Mucosa of gallbladder (tissue), 1 donor: ENCODE results near the gene GNS. TPM values are rescaled to one million over a fixed set of nuclear protein-coding genes. Genes with fewer than 3 reads are reported as not detected.

Experiments used
- DNase-seq: peaks from one replicate; pipeline ENCODE4 v3.0.0-alpha.2; 2020; ENCODE audit warnings: low spot score
- total RNA-seq: library from RNA; stranded (reverse); gene quantifications from one replicate; pipeline ENCODE4 v1.2.1, GENCODE V29; 2021
- donor health status: DM: no; HTN: no; CAD: no.

GNS gene
- total RNA-seq, 1 donor from 2014 or later: 126 TPM

DNA sequence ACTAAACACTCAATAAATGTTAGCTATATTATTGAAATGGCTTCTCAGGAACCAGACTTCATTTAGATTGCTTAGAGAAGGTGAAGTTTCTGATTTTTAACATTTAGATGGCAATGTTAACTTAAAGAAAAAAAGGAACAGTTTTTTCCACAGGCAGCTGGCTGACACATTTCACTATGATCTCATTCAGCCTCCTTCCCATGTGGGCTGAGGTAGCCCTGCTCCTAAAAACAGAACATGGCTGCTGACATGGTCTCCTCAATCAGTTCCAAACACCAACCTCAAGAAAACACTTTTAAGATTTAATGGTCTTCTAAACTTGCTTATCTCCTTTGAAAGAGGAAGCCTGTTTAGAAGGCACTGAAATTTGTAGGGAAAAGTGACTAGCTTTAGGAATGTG is 23.8 kb downstream of the GNS start:
- no peak for DNase-seq

- no peak for DNase-seq
Measured at GRCh38 chr12:64733857-64734256, 25.3 kb downstream of the GNS start.

DNA sequence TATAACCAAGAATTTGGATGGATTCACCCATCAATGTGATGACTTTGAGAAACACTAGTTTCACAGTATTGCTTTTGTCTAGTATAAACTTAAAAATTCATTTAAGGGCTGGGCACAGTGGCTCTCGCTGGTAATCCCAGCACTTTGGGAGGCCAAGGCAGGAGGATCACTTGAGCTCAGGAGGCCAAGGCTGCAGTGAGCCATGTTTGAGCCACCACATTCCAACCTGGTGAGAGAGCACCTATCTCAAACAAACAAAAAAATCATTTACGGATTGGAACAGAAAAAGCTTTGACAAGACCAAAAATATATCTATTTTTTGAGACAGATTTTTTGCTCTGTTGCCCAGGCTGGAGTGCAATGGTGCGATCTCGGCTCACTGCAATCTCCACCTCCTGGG is 27.5 kb downstream of the GNS start:
- DNase-seq: no peak

DNA sequence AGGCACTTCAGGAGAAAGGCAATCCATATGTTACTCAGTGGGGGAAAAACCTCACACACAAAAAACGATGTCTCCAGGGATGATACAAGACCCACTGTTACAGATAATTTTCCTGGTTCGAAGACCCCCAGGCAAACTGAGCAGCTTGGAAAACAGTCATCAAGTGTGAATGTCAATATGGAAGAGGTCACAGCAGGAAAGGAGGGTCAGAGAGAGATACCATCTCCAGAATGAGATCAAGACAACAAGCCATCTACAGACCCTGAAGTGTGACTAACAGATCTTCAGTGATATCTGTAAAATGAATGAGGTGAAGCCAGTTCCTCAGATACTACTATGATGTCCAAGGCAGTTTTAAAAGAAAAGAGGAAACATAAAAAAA is 28.6 kb downstream of the GNS start:
- DNase-seq: no peak

- DNase-seq: no peak
Measured at GRCh38 chr12:64729909-64730587, 29.2 kb downstream of the GNS start.

DNA sequence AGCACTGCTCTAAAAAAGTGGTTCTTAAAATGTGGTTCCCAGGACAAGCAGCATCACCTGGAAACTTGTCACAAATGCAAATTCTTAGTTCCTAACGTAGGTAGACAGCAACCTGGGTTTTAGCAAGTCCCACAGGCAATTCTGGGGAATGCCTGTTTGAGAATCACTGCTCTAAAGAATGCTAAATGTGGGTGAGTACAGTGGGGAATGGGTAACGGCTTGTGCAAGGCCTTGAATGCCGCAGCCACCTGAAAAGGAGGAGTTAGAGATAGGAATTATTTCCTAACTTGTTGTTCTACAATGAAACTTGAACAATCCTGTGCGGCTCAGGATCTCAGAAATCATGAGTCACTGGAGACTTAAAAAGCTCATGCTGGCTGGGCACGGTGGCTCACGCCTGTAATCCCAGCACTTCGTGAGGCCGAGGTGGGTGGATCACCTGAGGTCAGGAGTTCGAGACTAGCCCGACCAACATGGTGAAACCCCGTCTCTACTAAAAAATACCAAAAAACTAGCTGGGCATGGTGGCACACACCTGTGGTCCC is 34.9 kb downstream of the GNS start:
- DNase-seq: no peak

DNA sequence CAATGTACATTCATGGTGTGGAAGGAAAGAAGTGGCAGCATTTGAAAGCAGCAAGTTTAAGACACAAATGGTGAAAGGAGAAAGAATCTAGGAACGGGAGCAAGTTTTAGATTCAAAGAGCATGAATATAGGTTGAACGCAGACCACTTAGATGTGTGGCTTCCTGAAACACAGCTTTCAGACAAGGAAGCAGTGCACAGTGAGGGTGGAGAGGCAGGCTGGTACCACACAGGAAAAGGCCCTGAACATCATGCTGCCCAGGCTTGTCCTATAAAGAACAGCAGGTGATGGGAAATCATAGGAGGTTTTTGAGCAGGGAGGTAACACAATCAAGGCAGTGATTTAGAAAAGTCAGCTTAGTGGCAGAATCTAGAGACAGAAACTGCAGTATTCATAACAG is 35.6 kb downstream of the GNS start:
- no peak for DNase-seq

GRCh38 chr12:64722835-64723234 is 36.4 kb downstream of the GNS start:
- no peak for DNase-seq

GRCh38 chr12:64720884-64721283 is 38.3 kb downstream of the GNS start:
- no peak for DNase-seq

DNA sequence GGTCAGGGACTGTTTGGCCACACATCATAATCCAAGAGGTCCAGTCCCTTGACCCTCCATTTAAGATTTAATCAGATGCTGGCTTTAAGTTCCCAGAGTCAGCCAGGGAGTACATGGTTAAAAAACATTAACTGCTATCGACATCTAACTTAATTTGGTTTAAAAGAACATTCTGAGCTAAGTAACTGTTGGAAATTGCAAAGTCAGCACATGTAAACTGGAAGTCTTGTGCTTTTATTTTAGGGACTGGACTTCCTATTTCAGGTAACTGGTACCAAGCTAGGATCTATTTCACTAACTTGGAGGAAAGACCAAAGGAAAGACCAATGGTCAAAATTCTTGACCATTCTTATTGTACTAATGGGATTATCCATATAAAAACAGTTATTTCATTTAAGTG is 40.6 kb downstream of the GNS start:
- no peak for DNase-seq

GRCh38 chr12:64716839-64717455 is 42.3 kb downstream of the GNS start:
- DNase-seq: no peak

DNA sequence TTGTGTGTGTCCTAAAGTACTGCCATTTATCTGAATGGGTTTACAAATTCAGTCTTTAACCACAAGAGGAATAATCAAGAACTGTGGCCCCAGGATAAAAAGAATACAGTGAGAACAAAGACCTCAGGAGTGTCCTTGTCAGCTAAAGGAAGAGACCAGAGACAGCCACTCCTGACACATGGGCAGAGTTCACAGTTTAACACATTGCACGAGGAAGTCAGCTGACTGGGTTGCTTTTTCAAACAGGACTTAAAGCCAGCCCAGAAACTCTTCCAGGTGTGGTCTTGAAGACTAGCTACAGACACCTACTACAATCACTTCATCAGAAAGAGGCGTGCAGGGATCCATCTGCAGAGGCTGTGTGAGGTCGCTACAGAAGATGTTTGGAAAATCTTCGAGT is 42.8 kb downstream of the GNS start:
- DNase-seq: peak; percentile 17

DNA sequence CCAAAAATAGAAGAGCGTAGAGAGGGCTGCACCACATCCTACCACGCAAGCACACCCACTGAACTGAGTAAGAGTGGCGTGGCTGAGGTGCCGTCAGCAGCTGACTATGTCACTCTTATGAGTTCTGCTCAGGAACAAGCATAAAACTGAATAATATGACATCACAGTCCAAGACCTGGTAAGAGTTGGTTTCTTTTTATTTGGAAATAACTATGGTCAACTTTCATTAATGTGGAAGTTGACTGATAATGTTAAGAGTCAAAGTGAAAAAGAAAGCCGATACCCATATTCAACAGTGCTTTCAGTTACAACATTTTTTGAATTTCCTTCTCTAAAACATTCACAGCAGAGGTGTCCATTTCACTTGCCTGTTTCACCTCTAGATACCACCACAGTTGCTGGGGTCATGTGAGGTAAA is 44.6 kb downstream of the GNS start:
- DNase-seq: no peak

GRCh38 chr12:64713376-64713775 is 45.8 kb downstream of the GNS start:
- no peak for DNase-seq

GRCh38 chr12:64709429-64709828 is 49.8 kb downstream of the GNS start:
- DNase-seq: no peak

GRCh38 chr12:64707926-64708325 is 51.3 kb downstream of the GNS start:
- no peak for DNase-seq

DNA sequence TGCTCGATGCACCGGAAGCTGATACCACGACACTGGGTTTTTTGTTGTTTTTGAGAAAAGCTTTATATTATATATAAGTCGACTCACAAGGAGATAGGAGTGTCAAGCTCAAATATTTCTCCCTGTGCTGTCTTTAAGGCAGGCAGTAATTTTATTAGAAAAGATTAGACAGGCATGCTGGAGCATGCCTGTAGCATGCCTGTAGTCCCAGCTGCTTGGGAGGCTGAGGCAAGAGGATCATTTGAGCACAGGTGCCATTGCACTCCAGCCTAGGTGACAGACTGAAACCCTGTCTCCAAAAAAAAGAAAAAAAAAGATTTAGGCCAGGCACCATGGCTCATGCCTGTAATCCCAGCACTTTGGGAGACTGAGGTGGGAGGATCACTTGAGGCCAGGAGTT is 51.8 kb downstream of the GNS start:
- no peak for DNase-seq

DNA sequence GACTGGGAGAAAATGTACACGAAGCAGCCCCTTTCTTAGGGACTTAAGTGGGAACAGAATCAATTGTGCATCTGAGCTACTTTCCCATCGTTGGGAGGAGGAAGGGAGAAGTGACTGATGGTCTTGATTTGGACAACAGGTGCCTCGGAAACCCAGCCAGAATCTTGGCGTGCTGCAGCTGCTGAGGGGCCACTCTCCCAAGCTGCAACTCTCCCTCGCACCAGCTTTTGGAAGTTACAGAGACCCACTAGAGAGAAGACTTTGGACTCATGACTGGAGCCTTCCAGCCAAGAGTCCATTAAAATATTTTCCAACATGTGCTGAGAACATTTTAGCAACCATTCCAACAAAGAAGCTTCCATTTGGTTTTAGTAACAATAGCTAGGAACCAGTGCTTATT is 52.3 kb downstream of the GNS start:
- no peak for DNase-seq

- no peak for DNase-seq
Measured at GRCh38 chr12:64706306-64706705, 52.9 kb downstream of the GNS start.

- no peak for DNase-seq
Measured at GRCh38 chr12:64701283-64701682, 57.9 kb downstream of the GNS start.

DNA sequence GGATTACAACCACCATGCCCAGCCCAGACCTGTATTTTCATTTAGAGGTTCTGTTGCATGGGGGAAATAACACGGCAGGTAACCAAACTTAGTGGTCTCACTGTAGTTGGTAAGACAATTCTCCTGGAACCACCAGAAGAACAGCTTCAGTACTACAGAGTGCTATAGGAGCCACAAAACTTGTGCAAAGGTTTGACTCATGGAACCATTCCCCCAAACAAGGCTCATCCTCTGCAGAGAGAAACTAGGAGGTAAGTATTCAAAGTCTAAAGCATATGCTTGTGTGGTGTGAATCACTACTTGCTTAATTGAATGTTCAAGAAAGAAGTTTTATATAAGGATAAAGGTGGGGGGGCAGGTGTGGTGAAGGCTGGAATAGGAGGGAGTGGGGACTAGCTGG is 58.7 kb downstream of the GNS start:
- DNase-seq: no peak

GRCh38 chr12:64699504-64700115 is 59.6 kb downstream of the GNS start:
- DNase-seq: no peak

- no peak for DNase-seq
Measured at GRCh38 chr12:64696080-64696741, 63.0 kb downstream of the GNS start.
